NCI-H2107 (cell line): Measurements from ENCODE around the gene IRX3.

Experiments used
- DNase-seq: peaks from one replicate; lab custom pipeline; 2025; lab: John Stamatoyannopoulos, UW

Gene IRX3

DNA sequence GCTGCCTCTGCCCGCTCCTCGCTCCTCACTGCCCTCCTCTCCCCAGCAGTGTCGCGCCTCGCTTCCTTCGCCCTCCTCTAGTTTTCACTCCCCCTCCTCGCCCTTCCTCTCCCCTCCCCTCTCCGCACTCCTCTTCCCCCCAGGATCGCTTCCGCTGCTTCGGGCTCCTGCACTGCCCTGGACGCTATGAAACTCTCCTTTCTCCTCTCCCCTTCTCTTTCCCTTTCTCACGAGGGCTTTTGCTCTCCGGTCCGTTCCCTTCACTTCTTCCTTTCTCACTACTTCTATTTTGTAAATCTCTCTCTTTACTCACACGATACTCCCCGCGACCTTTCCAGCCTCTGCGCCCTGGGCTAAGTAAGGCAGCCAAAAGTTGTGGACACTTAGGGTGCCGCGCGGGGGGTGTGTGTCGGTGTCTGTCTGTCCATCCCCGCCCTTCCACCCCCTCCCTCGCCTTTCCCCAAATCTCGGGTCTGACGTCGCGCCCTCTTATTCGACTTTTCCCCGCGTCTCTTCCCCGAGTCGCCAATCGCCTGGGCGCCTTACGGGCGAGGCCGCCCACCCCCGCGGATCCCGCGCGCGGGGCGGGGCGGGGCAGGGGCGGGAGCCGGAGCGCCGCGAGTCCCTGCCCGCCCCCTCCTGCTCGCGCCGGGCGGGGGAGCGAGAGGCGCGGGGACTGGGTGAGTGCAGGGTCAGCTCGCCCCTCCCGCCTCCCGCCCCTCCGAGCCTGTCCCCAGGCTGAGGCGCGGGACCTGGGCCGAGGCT is at the start of gene IRX3:
TSS of gene IRX3 (minus strand) at position 422 of the 765 bp plus-strand sequence. CDS start 737 bp downstream, outside the sequence.
- DNase-seq = no peak

DNA sequence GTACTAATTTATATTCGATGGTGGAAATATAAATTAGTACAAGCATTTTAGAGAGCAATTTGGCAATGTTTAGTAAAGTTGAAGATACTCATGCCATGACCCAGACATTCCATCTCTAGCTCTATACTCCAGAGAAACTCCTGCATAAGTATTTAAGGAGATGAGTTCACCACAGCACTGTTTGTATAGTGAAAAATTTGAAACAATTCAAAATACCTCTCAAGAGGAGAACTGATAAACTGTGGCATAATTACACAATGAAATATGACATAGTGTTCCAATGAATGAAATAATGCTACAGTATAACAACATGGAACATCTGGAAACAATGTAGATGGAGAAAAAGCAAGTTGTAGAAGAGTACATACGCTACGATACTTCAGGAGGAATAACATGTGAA is 48.6 kb upstream of the IRX3 start:
- no peak for DNase-seq

DNA sequence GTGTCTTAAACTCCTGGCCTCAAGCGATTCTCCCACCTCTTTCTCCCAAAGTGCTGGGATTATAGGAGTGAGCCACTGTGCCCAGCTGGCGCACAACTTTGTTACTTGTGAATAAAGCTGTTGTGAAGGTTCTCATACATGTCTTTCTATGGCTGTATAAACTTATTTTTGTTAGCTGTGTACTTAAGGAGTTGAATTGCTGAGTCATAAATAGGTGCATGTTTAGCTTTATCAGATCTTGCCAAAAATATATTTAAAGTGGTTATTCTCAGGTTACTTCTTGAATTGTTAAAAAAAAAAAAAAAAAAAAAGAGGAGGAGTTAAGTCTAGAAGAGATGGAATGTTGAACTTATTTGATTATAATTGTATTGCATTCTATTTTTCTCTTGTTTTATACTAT is 47.6 kb upstream of the IRX3 start:
- DNase-seq = no peak

DNA sequence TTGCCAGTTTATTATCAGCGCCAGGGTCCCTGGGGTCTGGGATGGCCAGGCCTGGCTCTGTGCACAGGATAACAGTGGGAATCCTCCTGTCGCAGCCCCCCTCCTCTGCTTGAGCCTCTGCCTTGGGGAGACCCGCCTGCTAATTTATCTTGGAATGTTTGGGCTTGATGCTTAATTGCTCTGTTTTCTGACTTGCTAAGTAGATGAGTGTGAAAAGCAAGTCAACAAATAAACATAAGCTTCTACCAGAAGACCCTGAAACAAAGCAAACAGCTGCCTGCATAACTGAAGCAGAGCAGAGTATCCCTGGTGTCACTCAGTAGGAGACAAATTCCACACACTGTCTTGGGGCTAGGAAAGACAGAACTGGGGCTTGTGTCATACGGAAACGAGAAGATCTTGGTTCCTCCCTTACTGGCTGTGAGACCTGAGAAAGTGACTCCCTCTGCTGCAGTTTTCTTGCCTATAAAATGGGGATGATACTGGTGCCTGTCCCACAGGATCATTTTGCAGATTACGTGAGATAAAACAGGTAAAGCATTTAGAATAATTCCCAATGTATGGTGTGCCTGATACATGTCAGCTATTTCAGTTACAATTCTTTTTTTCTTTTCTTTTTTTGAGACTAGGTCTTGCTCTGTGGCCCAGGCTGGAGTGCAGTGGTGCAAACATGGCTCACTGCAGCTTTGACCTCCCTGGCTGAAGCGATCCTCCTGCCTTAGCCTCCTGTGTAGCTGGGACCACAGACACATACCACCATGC is 44.8 kb upstream of the IRX3 start:
- no peak for DNase-seq

DNA sequence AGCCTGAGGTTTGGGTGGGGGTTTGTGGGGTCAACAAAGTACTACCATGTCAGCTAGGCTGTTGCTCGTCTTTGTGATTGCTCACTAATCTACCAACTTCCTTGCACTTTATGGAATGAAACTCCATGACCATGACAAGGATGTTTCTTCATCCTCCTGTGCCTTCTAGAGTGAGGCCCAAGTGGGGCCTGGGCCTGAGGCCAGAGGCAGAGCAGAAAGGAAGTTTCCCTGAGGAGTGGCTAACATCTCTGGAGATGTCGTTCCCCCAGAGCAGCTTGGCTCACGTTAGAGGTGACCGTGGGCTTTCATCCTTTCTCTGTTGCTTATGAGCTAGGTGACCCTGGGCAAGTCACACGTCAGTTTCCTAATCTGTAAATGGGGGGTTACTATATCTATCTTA is 41.0 kb upstream of the IRX3 start:
- no peak for DNase-seq

DNA sequence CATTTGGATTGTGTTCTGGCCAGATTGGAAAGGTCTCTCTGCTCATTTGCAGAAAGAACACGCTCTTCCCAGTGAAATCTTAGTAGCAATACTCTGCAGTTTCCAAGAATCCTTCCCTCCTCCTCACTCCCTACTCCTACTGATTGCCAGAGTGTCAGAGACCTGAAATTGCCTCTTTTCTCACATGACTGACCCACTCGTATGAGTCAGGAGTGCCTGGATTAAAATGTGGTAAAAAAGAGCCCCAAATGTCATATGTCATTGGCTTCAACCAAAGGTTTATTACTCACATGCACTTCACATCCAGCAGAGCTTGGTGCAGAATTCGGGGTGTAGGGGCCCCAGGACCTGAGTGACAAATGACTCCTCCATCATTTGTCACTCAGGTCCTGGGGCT is 39.7 kb upstream of the IRX3 start:
- DNase-seq = no peak

DNA sequence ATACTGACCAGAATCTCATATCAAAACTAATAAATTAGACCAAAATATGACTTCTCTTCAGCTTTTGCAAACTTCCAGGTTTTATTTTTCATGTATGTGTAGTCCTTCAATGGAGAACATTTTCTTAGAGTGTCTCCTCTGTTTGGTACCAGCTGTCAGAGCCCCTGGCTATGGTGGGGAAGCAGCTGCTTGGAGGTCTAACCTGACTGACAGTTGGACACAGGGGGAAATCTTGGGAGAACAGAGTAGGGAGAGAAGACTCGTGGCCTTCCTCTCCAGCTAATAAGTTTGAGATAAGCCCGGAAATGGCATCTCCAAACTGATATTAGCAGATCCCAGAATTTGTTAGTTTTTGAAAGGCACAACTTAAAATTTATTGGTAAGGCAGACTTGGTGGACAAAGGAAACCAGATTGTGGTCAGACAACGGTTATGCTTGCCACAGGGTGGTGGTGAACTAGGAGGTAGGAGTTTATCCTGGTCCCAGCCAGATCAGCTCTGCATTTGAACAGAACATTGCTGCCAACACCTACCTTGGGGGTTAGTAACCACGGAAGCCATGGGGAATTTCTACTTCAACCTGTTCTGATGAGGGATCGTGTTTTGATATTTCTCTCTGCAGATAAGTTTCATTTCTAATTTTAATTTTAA is 39.2 kb upstream of the IRX3 start:
- DNase-seq = no peak

DNA sequence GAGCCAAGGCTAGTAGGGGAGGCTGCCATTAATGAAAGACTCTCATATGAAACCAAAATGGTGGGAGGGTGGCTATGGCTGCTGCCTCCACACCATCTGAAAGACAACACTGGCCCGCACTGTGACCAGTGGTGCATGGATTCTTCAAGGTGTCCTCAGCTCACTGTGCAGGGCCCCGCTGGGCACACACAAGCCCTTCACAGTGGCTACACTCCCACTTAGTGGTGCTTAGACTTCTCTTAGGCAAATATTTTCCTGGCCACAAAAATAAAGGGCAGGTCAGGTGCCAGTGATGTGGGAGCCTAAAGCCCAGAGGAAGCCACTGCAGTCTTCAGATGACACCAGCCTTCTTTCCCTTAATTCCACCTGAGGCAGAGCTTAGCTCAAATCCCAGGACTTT is 38.1 kb upstream of the IRX3 start:
- DNase-seq = no peak

DNA sequence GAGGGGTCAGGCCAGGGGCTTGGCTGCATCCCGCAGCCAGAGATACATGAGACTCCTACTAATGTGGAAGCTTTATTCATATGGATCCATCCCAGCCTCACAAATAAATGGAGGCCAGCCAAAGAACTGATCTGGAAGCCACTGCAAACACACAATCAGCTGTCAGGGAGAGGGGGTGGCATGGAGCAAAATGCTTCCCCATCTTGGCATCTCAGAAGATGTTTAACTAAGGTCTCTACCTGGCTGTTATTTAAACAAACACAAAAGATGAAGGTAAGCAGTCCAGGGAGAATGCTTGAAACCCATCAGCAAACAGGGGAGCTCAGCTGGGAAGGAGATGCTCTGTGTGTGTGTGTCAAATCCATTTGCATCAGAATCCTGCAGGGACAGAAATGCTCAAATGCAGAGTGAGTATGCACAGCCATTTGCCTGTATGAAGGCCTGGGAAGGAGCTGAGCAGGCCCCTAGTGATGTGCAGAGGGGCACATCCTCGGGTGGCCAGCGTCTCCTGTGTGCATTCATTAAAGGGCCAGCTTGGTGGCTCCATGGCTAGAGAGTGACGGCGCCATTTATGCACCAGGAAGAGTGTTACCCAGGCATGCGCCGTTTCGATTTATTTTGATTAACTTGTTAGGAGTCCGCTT is 34.2 kb upstream of the IRX3 start:
- no peak for DNase-seq

DNA sequence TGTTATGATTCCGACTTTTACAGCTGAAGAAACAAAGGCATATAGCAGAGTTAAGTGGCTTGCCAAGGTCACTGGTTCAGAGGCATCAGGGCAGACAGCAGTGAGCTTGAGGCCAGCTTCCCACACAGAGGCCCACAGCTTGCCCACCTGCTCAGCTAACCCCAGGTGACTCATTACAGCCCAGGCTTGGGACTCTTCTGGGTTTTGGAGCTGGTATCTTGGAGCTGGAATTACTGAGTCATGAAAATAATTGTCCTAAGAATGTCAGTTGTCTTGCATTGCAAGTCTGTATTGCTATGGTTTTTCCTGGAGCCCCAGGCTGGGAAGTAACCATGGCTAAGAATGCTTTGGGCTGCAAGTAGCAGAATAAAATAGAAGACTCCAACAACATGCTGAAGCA is 32.4 kb upstream of the IRX3 start:
- no peak for DNase-seq

DNA sequence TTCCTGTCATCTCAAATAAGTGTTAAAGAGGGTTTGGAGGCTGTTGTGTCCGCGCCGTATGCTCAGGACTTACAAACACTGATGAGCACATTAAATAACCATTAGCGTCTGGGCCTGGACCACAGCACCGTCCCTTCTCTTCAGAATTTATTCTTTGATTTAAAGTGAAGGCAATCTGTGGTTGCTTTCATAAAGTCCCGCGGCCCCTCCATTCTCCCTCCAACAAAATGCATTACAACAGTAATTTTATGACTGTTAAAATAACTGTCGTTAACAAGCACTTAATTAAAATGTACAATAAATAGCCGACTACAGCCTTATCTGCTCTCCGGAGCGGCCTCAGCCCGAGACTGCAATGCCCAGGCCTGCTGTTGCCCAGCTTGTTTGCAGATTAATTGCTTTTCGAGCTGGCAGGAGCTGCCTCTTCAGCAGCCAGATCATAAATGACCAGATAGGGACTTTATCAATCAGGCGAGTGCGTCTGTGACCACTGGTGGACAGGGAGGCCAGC is 30.6 kb upstream of the IRX3 start:
- DNase-seq = no peak

DNA sequence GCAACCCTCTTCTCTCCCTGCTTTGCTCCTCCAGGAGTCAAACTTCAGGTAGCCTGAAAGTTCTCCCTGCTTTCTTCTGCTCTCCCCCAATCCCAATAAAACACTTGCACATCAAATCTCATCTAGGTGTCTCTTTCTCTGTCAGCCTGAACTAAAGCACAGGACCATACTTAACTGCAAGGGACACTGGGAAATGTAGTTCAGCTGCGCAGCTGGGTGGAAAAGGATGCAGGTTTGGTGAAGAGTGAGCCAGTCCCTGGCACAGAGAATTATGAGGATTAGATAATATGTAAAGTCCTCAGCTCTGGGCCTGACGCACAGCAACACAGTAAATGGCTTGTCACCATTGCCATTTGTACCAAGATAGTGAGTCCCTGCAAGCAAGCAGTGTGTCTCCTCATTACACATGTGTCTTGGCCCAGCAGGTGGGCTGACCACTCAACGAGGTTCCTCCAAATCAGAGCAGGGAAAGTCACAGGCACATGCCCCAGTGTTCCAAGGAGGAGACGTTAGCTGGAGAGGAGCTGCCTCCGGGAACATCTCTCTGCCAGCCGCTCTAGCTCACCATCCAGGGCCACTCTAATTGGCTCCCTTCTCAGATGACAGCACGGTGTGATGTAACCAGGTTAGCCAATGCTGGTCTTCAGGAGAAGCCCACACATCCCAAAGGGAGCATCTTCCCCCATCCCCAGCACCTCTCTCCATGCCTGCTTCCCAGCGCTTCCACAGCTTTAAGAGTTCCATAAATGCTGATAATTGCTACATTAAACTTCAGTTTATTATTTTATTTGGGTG is 29.7 kb upstream of the IRX3 start:
- no peak for DNase-seq

DNA sequence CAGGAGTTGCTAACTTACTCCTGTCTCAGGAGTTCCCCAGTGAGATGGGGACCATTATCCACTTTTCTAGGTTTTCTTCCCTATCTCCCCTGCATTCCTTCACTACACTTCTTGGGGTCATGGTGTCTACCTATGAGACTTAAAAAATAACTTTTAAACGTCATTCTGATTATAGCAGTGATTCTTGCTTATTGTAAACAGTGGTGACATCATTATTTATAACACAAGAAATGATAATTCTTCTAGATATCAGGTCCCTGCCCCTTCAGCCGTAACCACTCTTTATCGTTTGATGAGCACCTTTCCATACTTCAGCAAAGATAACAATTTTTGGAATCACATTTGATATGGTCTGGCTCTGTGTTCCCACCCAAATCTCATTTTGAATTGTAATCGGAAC is 27.2 kb upstream of the IRX3 start:
- DNase-seq = no peak

DNA sequence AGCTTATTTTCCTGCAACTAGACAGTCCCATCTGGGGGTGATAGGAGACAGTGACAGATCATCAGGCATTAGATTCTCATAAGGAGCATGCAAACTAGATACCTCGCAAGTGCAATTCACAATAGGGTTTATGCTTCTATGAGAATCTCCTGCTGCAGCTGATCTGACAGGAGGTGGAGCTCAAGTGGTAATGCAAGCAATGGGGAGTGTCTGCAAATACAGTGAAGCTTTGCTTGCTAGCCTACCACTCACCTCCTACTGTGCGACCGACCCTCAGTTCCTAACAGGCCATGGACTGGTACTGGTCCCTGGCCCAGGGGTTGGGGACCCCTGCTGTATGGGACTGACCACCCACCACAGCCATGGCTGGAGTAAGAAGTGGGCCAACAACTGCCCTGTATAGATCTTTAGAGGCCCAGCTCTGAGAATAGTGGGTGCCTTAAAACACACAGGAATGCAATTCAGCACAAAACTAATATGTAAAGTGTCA is 26.0 kb upstream of the IRX3 start:
- DNase-seq = no peak

DNA sequence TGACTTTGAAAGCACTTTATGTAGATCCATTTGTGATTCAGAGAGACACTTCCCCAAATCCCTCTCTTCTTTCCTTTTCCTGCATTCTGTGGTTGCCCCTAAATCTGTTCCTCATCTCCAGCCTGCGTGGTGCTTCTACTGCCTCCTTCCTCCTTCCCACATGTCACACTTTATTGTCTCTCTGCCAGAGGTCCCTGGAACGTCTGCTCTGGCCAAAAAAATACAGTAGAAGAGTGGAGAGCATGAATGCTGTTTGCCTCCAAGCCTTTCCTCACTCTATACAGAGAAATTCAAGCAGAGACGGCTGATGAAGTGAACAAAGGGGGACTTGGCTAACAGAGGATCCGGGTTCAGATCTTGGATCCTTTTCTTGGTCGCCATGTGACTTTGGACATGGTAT is 22.8 kb upstream of the IRX3 start:
- DNase-seq = no peak

DNA sequence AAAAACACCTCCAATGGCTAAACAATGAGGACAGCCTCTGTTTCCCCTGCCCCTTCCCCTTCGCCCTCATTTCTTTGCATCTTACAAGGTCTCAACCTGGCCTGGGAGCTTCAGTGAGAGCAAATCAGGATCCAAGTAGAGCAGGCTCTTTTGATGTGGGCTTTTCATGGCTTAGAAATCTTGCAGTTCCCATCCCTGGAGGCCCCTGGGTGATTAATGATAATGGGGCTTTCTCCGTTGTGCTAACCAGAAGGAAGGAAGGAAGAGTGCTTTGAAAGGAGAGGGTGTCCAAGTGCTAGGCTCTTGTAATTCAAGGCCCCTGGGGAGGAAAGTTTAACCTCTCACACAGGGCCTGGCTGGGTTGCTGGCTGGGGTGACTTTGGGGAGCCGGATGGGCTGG is 18.5 kb upstream of the IRX3 start:
- no peak for DNase-seq

DNA sequence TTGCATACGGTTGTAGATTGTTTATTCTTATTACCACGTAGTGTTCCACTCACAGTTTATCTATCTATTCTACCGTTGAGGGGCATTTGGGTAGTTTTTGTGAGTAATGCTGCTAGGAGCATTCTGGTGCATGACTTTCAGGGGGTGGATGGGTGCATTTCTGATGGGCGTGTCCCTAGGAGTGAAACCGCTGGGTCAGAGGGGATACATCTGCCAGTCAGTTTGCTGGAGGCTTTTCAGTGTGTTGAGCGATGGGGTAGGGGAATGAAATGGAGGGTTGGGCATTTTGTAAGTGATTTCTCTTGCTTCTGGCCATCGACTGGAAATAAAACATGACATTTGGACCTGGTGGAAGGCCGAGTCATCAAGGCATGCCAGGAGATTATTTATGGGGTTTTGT is 17.0 kb upstream of the IRX3 start:
- DNase-seq = no peak

DNA sequence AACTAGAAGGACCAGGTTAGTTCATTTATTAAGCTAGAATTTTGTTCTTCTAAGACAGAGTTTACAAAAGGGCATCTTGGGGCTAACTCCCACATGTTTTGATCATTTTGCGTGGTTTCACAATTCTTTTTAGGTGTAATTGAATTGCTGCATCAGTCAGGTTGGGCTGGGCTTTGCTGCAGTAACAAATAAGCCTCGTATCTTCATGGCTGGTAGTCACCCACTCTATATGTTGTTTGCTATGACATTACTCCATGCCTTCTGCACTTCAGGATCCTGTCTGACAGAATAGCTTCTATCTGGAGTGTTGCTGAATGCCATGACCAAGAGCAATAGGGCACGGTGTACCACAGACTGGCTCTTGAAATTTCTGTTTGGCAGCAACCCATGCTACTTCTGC is 10.6 kb upstream of the IRX3 start:
- DNase-seq = no peak

DNA sequence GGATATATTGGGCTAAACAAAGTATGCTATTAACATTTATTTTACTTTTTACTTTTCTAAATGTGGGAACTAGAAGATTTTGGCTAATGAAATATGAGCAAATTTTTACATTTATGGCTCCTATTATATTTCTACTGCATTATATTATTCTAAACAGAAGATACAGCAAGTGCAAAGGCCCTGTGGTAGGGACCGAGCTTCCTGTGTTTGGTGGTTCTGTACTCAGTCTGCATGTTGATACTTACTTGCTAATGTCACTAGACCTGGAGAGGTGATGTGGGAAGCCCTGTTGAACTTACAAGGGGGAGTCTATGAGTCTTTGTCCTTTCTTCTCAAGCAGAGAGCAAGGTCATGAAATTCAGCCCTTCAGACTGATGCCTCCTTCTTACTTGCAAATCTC is 10.0 kb upstream of the IRX3 start:
- DNase-seq = no peak

DNA sequence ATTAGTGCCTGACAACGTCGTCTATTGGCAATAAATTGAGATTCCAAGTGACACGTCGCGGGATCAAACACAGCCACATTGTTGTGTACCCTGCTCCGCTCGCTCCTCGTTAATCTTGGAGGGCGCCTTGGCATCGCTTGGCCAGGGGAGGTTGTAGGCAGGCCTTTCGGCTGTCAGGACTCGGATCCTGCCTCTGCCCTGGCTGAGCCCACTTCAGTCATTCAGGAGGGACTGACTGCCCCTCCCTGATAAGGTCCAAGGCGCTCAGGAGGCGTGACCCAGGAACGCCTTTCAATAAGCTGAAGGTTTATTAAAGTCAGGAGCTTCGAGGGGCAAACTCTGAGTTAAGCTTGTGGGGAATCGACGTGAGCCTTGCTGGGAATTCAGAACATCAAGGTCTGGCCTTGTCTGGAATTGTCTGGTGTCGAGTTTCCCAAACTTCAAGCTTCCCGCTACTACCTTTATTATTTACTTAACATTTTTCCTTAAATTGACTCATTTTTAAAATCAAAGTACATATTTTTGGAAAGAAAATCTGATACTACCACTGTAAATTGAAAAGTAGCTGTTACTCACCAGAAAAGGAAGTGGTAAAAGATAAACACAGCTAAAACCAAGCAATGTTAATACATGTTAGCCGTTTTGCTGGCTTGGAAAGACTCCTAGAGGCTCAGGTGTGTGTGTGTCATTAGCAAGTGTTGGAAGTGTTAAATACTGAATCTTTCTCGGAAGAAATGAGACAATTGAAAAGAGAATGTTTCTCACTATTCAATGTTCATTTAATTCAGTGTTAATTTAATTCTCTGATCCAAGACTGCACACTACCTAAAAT is 5.3 kb upstream of the IRX3 start:
- no peak for DNase-seq
